ENCODE data around the gene CCDC38. TPM values are rescaled to one million over a fixed set of nuclear protein-coding genes. Genes with fewer than 3 reads are reported as not detected.
A peak's percentile ranks its signal among the peaks of the same experiment; 100 is the strongest.

CCDC38 gene
- 0.04 TPM for polyA plus RNA-seq (2013, experiment 1 of 2)
- polyA plus RNA-seq (2013, experiment 2 of 2) = 0.06 TPM

- no peak within 1 kb of the TSS for H3K4ac ChIP-seq (ENCODE audit: low read length)
- peak within 1 kb of the TSS; percentile 24 for H4K8ac ChIP-seq (ENCODE audit: low read depth, low read length)
- no CpG with 5 or more reads among the region's 51 CpGs for WGBS, 2 donors (ENCODE audit: extremely low coverage in 2 of 2, insufficient read length in 2 of 2, insufficient replicate concordance in 1 of 2)
- H3K79me1 ChIP-seq (ENCODE audit: low read depth, low read length) = no peaks in the 10 kb centered on the region
- H3K23ac ChIP-seq (ENCODE audit: low read depth, low read length, poor library complexity) = peak within 1 kb of the TSS; percentile 17
- peak within 1 kb of the TSS; percentile 92 for H2AFZ ChIP-seq (ENCODE audit: low read length)
- peak within 1 kb of the TSS; percentile 58 for H2AK5ac ChIP-seq (ENCODE audit: low read depth, low read length)
- H2BK120ac ChIP-seq (ENCODE audit: low read depth, low read length) = peak within 1 kb of the TSS; percentile 74
- H3K18ac ChIP-seq (ENCODE audit: low read length) = peak within 1 kb of the TSS; percentile 100
- peak within 1 kb of the TSS; percentile 96 for H3K9ac ChIP-seq (ENCODE audit: low read depth, low read length, poor library complexity)
- H3K27me3 ChIP-seq (ENCODE audit: control insufficient read depth in 3 of 3, insufficient read depth in 3 of 3, low read depth in 1 of 3, low read length in 3 of 3) = peaks cover 0 to 52% (median 7%) of the 10 kb centered on the region in 3 experiments
- H3K36me3 ChIP-seq (replicated peaks in 1 of 2; ENCODE audit: control insufficient read depth in 2 of 2, insufficient read depth in 2 of 2, low read length in 2 of 2) = peaks cover 0 to 2% of the 10 kb centered on the region in 2 donors
- H3K27ac ChIP-seq (replicated peaks; ENCODE audit: low read length) = peak within 1 kb of the TSS; percentile 65
- peak; percentile 57 for DNase-seq (ENCODE audit: low spot score)
- H3K9me3 ChIP-seq (replicated peaks in 1 of 2; ENCODE audit: control insufficient read depth in 2 of 2, insufficient read depth in 1 of 2, low read depth in 1 of 2, low read length in 2 of 2) = no peaks in the 10 kb centered on the region
- no peak within 1 kb of the TSS for H4K91ac ChIP-seq (ENCODE audit: low read depth, low read length, poor library complexity)
- H2BK5ac ChIP-seq (ENCODE audit: low read length) = peak within 1 kb of the TSS; percentile 85
- peak within 1 kb of the TSS; percentile 67 for H3K14ac ChIP-seq (ENCODE audit: low read length)
- peak within 1 kb of the TSS; percentile 93 for H2BK15ac ChIP-seq (ENCODE audit: low read length)
- H3K4me3 ChIP-seq (ENCODE audit: low read length in 2 of 2) = peak within 1 kb of the TSS; percentile 49 to 90
- H2BK12ac ChIP-seq (ENCODE audit: low read length) = no peak within 1 kb of the TSS
- H3K4me1 ChIP-seq (ENCODE audit: control insufficient read depth in 2 of 2, insufficient read depth in 1 of 2, low read depth in 1 of 2, low read length in 2 of 2) = peaks cover 0 to 4% of the 10 kb centered on the region in 2 donors
- peak within 1 kb of the TSS; percentile 95 for H3K4me2 ChIP-seq (ENCODE audit: insufficient read depth, low read length, poor library complexity, severe bottlenecking)
Observed at GRCh38 chr12:95942524-95943329, at the start of gene CCDC38. CCDC38 (minus strand) TSS chr12:95942614; CDS start chr12:95936509, 6,105 bp downstream.

- H3K18ac ChIP-seq (ENCODE audit: low read length) = no peak overlapping the region
- WGBS, 2 donors (ENCODE audit: extremely low coverage in 2 of 2, insufficient read length in 2 of 2, insufficient replicate concordance in 1 of 2) = no CpG with 5 or more reads among the region's 7 CpGs
- H2BK15ac ChIP-seq (ENCODE audit: low read length) = no peak overlapping the region
- H3K79me1 ChIP-seq (ENCODE audit: low read depth, low read length) = no peaks in the 10 kb centered on the region
- H3K27me3 ChIP-seq (ENCODE audit: control insufficient read depth in 3 of 3, insufficient read depth in 3 of 3, low read depth in 1 of 3, low read length in 3 of 3) = no peaks in the 10 kb centered on the region
- H2AK5ac ChIP-seq (ENCODE audit: low read depth, low read length) = no peak overlapping the region
- H3K36me3 ChIP-seq (replicated peaks in 1 of 2; ENCODE audit: control insufficient read depth in 2 of 2, insufficient read depth in 2 of 2, low read length in 2 of 2) = no peaks in the 10 kb centered on the region
- no peak overlapping the region for H3K23ac ChIP-seq (ENCODE audit: low read depth, low read length, poor library complexity)
- H4K91ac ChIP-seq (ENCODE audit: low read depth, low read length, poor library complexity) = no peak overlapping the region
- H3K4me2 ChIP-seq (ENCODE audit: insufficient read depth, low read length, poor library complexity, severe bottlenecking) = no peak overlapping the region
- H2BK5ac ChIP-seq (ENCODE audit: low read length) = no peak overlapping the region
- H3K4me3 ChIP-seq (ENCODE audit: low read length in 2 of 2) = no peak overlapping the region
- H3K9ac ChIP-seq (ENCODE audit: low read depth, low read length, poor library complexity) = no peak overlapping the region
- no peak overlapping the region for H4K8ac ChIP-seq (ENCODE audit: low read depth, low read length)
- H3K4ac ChIP-seq (ENCODE audit: low read length) = no peak overlapping the region
- peaks cover 3% of the 10 kb centered on the region in 2 donors for H3K4me1 ChIP-seq (ENCODE audit: control insufficient read depth in 2 of 2, insufficient read depth in 1 of 2, low read depth in 1 of 2, low read length in 2 of 2)
- no peak overlapping the region for H2BK12ac ChIP-seq (ENCODE audit: low read length)
- no peak for DNase-seq (ENCODE audit: low spot score)
- H3K27ac ChIP-seq (replicated peaks; ENCODE audit: low read length) = no peak overlapping the region
- H3K9me3 ChIP-seq (replicated peaks in 1 of 2; ENCODE audit: control insufficient read depth in 2 of 2, insufficient read depth in 1 of 2, low read depth in 1 of 2, low read length in 2 of 2) = no peaks in the 10 kb centered on the region
- no peak overlapping the region for H2BK120ac ChIP-seq (ENCODE audit: low read depth, low read length)
- H3K14ac ChIP-seq (ENCODE audit: low read length) = no peak overlapping the region
- no peak overlapping the region for H2AFZ ChIP-seq (ENCODE audit: low read length)
Observed at GRCh38 chr12:95990136-95990535, 47.7 kb upstream of the CCDC38 start.

GRCh38 chr12:95989504-95990123 is 47.2 kb upstream of the CCDC38 start:
- H3K27ac ChIP-seq (replicated peaks; ENCODE audit: low read length) = no peak overlapping the region
- H3K18ac ChIP-seq (ENCODE audit: low read length) = no peak overlapping the region
- peaks cover 3% of the 10 kb centered on the region in 2 donors for H3K4me1 ChIP-seq (ENCODE audit: control insufficient read depth in 2 of 2, insufficient read depth in 1 of 2, low read depth in 1 of 2, low read length in 2 of 2)
- H3K79me1 ChIP-seq (ENCODE audit: low read depth, low read length) = no peaks in the 10 kb centered on the region
- no peaks in the 10 kb centered on the region for H3K36me3 ChIP-seq (replicated peaks in 1 of 2; ENCODE audit: control insufficient read depth in 2 of 2, insufficient read depth in 2 of 2, low read length in 2 of 2)
- H4K8ac ChIP-seq (ENCODE audit: low read depth, low read length) = no peak overlapping the region
- H4K91ac ChIP-seq (ENCODE audit: low read depth, low read length, poor library complexity) = no peak overlapping the region
- no peak overlapping the region for H3K14ac ChIP-seq (ENCODE audit: low read length)
- H2BK120ac ChIP-seq (ENCODE audit: low read depth, low read length) = no peak overlapping the region
- no peak overlapping the region for H2BK5ac ChIP-seq (ENCODE audit: low read length)
- H2BK15ac ChIP-seq (ENCODE audit: low read length) = no peak overlapping the region
- no peak for DNase-seq (ENCODE audit: low spot score)
- H3K4me2 ChIP-seq (ENCODE audit: insufficient read depth, low read length, poor library complexity, severe bottlenecking) = no peak overlapping the region
- no peak overlapping the region for H3K9ac ChIP-seq (ENCODE audit: low read depth, low read length, poor library complexity)
- no peaks in the 10 kb centered on the region for H3K9me3 ChIP-seq (replicated peaks in 1 of 2; ENCODE audit: control insufficient read depth in 2 of 2, insufficient read depth in 1 of 2, low read depth in 1 of 2, low read length in 2 of 2)
- H2AFZ ChIP-seq (ENCODE audit: low read length) = no peak overlapping the region
- H3K4ac ChIP-seq (ENCODE audit: low read length) = no peak overlapping the region
- no peak overlapping the region for H2AK5ac ChIP-seq (ENCODE audit: low read depth, low read length)
- no peak overlapping the region for H3K4me3 ChIP-seq (ENCODE audit: low read length in 2 of 2)
- H3K27me3 ChIP-seq (ENCODE audit: control insufficient read depth in 3 of 3, insufficient read depth in 3 of 3, low read depth in 1 of 3, low read length in 3 of 3) = no peaks in the 10 kb centered on the region
- H2BK12ac ChIP-seq (ENCODE audit: low read length) = no peak overlapping the region
- no CpG with 5 or more reads among the region's 4 CpGs for WGBS, 2 donors (ENCODE audit: extremely low coverage in 2 of 2, insufficient read length in 2 of 2, insufficient replicate concordance in 1 of 2)
- H3K23ac ChIP-seq (ENCODE audit: low read depth, low read length, poor library complexity) = no peak overlapping the region

Measured in neuronal stem cell (in vitro differentiated cells).